ENCODE results near the gene MEIOSIN.
"Not testable (repeated sequence)": the region's sequence is repeated elsewhere in the genome, so short reads cannot be mapped to it uniquely, and the experiment has no call there.

Gene MEIOSIN

DNA sequence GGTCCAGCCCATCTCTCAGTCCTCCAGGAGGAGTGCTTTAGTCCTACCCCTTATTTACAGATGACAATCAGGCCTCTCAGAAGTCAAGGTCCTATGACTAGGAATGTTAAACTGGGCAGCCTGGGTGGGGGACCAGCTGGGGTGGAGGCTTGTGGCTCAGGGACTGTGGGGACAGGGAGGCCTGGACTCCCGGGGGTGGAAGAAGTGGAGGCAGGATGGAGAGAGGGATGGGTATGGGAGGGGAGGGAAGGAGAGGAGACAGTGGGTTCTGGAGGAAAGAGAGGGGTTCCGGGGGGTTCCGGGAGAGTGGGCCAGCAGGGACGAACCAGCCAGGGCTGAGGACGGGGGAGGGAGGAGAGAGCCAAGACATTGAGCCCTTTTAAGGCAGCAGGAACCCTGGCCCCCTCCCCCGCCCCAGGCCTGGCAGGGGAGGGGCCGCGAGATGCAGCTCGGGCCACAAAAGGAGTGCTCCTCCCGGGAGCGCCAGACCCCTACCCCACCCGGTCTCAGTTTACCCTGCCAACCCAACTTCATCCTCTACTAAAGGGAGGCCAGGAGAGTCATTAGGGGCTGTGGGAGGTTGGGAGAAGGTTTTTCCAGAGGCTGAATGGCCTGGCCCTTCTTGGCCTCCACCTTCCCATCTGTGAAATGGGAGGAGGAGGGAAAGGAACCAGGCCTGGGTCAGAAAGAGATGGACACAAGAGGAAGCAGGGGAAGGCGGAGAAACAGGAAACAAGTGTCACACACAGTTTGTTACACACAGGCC, 47.4 kb downstream of the MEIOSIN start:
- no peak for DNase-seq

DNA sequence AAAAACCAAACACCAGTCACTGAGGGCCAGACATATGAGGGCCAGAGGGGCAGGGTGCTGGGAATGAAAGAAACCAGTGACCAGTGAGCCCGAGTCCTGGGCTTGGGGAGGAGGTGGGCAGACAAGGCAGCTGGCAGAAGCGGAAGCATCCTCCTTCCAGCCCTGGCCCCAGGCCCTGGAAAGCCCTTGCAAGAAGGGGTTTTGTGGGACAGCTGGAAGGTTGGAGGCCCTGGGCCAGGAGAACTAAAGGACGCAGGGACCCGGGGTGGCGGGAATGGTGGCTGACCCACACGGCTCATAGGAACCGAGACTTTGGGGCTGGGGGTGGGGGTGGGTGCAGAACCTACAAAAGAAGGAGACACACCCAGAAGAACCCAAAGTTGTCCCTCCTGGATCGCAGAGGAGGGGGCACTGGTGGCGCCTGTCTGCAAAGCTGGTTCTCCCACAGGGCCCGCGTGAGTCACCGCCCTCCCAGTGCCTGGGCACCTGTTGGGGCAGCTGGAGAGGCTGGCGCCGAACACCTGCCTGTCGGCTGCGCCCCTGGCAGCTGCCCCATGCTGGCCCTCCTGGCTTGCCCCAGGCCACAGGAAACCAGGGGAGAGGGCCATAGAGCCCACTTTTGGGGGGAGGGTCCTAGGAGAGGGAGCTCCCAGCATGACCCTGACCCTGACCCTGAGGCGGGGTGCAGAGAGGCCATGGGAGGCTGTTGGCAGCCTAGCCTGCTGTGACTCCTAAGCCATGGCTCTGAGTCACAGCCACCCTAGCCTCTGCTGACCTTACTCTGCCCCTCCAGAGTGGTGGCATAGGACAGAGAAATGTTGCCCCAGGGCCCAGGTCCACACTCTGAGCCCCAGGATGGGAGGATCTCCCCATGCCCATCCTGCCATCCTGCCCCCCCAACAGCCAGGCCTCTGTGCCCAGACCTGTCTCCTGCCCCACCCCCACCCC, 48.2 kb downstream of the MEIOSIN start:
- DNase-seq = no peak

DNA sequence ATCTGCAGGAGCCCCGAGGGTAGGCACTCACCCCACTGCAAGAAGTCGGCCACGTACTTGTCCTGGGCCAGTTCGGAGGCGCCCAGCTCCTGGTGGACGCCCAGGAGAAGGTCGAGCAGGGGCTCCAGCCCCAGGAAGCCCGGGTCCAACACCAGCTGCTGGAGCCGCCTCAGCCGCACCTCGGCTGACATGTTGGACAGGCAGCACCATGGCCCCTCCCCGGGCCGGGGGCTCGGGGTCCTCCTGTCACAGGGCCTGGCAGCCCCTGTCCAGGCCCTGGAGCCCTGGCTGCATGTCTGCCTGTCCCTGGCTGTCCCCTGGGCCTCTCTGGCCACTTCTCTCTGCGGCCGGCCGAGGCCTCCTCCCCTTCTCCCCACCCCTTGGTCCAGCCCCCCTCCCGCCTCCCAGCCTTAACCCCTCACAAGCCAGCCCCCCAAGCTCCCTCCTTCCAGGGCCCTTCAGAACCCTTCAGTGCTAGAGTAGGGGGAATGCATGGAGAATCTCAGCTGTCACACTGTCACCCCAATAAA, 49.0 kb downstream of the MEIOSIN start, which contains the start of gene DMPK:
DMPK (minus strand) TSS at position 329 of the 530 bp plus-strand sequence; CDS start at position 191, 138 bp downstream.
- DNase-seq = no peak

DNA sequence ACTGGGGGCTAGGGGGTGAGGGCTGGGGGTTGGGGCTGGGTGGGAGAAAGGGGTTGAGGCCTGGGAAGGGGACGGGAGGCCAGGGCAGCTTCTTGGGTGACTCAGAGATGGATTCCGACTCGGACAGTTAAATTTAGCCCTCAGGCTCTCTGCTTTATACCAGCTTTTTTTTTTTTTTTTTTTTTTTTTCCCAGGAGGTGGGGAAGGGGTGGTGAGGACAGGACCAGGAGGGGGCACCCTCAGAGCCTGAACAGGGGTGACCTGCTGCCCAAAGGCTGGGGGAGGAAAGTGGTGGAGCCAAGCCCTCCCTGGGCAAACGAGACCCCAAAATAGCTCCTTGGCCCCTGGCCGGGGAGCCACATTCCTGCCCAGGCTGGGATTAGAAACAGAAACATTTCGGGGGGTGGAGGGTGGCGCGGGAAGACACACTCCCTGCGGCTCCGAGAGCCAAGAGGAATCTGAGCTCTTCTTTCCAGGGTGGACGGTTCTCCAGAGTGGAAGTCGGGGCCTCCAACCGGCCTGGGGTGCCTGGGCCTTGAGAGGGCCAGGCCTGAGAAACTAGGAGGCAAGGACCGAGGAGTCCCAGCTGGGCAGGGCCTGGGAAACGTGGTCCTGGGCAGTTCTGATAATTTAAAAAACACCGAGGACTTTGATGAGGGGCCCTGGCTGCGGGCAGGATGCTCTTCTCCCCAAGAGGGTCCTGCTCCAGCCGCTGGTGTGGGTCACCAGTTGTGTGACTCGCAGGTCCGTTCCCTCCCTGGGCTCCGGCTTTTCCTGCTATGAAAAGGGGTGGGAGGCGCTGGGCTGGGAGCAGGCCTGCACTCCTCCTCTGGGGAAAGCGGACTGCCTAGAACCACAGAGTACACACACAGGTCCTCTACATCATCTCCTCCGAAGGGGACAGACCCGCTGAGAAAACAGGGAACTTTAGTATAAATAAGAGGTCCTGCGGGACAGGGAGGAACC, 49.9 kb downstream of the MEIOSIN start:
- DNase-seq = no peak

DNA sequence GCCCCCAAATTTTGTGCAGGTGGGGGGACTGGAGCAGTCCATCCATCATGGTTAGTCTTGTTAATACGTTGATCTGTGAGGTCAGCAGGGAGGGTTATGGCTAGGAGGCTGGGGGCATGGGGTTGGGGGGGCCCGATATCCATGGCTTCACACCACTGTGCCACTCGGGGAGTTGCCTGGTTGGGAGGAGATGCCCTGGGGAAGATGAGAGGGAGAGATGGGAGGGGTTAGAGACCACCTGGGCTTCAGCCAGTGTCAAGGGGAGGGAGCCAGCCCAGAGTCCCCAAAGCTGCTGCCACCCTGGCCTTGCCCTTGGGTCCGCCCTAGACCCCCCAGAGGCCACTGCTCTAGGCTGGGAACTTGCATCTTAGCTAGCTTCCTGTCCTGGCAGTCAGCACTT, 50.9 kb downstream of the MEIOSIN start:
- no peak for DNase-seq

DNA sequence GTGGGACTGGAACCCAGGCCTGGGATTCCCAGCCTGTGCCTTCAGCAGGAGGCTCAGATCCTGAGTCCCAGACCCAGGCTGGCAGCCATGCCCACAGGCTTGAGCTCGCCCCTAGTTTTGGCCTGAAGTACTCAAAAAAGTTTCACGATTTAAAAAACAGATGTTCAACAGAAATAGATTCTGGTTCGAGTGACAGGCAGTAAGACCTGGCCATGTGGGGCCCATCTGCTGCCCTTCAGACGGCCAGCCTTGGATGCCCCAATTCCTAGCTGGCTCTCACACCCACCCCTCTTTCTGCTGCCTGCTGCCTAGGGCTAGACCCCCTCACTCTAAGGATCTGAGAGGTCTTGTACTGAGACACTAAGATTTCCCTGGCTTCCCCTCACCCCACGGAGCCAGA, 51.9 kb downstream of the MEIOSIN start:
- no peak for DNase-seq

DNA sequence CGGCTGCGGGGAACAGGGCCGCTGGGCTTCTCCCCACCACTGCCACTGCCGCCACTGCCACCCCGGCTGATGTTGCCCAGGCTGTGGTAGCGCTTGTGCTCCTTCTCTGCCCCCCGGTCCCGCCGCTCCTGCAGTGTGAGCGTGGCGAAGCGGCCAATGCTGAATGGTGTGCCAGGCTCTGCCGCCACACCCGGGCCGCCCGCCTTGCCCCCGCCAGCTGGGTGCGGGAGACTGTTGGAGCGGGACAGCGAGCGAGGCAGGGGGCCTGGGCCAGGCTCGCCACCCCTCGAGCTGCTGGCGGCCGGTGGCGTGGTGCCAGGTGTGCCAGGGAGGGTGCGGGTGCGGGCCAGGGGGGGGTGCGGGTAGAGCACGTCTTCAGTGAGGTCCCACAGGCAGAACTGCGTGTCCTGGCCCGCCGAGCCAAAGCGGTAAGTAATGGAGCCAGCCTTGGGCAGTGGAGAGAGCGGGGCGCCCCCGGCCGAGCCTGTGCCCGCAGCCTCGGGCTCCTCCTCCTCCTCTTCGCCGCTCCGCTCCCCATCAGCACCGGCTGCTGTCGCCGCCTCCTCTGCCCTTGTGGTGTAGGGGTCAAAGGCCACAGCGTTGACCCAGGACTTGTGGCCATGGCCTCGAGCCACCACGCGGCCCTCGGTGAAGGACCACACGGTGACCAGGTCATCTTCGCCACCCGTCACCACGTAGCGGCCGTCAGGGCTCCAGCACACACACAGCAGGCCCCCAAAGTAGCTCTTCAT, 52.7 kb downstream of the MEIOSIN start:
- no peak for DNase-seq

DNA sequence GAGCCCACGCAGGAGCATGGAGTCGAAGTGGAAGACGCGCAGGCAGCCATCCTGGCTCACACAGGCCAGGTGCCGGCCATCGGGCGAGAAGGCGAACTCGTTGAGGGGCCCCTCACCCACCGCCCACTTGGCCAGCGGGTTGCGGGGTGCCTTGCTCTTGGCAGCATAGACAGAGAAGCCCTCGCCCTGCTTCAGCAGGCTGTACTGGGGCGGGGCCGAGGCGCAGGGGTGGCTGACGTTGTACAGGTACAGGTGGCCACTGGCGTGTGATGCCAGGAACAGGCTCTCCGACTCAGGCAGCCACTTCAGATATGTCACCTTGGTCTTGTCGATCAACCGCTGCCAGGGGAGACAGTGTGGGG, 53.3 kb downstream of the MEIOSIN start:
- DNase-seq = no peak

DNA sequence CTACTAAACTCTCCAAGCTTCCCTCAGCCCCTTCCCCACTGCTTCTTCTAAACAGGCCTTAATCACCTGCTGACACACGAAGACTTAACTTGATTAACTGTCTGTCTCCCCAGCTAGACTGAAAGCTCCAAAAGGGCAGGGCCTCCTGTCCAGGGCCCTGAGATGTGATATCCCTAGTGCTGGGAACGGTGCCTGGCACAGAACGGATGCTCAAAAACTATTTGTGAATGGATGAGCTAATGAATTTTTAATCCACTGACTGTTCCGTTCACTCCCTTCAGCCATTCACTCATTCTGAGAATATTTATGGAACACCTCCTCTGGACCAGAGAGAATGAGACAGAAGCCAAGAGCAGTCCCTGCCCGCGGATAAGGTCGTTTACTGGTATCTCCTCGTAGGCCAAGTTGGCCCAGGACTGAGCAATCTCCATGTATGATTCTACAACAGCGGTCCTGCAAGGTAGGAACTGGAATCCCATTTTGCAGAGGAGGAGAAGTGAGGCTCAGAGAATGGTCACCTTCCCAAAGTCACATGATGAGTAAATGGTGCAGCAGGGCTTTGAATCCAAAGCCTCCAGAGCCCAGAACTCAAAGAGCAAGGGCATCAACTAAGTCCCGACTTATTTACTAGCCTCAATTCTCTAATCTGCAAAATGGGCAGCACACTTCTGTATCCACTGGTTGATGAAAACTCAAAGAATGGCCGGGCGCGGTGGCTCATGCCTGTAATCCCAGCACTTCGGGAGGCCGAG, 56.0 kb downstream of the MEIOSIN start:
- DNase-seq = no peak

DNA sequence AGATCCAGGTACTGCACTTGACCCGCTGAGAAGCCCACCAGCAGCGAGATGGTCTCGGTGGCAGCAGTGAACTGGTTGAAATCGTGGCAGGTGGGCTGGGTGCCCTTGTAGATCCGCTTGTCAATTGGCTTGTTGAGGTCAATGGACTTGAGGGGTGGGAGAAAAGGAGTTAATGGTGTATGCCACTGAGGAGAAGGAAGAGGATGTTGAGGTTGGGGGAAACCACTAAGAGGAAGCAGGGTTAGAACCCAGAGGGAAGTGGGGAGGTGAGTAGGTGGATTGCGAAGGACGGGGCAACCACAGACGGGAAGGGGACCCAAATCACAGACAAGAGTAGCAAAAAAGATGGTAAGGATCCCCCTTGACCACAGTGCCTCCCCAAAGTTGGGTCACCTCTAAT, 57.7 kb downstream of the MEIOSIN start:
- peak; percentile 27 for DNase-seq

DNA sequence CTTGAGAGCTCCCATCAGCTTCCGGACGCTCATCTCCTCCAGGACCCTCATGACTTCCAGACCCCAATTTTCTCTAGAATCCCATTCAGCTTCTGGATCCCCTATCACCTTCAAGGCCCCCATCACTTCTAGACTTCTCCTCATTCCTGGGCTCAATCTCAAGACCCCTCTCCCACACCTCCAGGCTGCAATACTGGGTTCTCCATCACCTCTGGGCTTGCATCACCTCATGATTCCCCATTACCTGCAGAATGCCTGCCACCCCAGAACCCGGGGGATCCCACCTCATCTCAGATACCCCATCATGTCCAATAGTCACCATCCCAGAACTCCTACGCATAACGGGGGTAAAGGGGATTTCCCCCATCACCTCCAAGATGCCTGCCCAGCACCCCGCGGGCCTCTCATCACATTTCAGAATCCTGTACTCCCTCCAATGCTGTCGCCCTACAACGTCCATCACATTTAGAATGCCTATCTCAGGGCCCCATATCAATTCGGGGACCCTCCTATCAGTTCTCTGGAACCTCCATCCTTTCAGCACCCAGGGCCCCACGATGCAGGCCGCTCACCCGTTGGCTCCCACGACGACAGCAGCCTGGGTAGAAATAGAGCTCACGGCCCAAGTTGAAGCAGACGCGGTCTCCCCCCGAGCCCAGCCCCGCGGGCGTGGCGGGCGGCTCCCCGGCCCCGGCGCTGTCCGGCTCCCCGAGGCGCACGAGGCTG, 58.7 kb downstream of the MEIOSIN start:
- no peak for DNase-seq

DNA sequence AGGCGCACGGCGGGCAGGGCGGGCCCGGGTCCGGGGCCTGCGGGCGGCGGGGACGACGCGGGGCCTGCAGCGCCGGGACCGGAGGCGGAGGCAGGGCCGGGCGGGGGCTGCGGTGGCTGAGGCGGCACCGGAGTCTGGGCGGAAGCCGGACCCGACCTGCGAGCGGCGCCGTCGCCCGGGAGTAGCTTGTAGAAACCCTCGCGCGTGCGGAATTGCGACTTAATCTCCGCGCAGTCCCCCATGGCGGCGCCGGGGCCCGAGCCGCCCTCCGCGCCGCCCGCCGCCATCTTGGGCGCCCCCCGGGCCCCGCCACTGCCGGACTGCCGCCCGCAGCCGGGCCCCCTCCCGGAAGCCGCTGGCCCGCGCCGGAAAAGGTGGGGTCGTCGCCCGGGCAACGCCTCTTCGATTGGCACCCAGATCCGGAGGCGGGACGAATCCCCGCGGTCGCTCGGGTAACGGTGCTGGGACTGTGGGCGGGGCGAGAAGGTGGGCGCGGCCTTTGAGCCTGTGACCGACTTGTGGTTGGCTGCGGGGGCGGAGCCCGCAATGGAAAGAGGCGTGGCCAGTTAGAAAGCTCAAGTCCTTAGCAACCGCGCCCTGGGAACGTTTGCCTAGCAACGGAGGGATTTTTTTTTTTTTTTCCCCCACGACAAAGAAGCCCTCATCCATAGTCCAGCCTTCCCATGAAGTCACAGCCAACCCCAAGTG, 59.4 kb downstream of the MEIOSIN start, which contains the start of gene DMWD:
DMWD (minus strand) TSS at position 376 of the 708 bp plus-strand sequence; CDS start at position 287, 89 bp downstream.
- DNase-seq = peak; percentile 98

DNA sequence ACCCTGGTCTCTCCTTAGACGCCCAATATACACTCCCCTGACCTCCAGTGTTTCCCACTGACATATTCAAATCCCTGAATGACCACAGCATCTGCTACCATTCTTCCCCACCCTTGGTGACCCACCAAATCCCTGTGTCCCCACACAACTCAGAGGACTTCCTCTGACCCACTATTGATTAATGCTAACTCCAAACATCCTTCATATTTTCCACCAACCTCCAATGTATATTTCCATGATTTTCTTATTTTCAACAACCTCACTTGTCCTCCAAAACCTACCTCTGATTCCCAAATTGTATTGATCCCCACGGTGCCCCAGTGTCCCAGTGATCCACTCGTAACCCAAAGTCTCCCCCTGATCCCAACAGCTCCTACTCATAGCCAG, 59.9 kb downstream of the MEIOSIN start:
- DNase-seq = no peak

DNA sequence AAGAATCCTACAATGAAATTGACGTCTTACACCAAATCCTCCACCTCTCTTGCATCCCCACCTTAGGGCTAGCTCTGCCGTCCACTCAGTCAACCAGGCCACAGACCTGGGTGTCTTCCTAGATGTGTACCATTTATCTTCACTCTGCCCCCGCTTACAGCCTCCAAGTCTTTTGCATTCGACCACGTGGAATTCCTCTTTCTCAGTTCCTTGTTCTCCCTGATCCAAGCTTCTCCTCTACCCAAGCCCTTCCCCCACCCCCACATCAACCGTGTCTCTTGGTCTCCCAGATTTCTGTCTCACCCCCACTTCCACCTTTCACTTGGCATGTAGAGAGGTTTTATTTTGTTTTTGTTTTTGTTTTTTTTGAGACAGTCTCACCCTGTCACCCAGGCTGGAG, 60.6 kb downstream of the MEIOSIN start:
- DNase-seq = no peak

DNA sequence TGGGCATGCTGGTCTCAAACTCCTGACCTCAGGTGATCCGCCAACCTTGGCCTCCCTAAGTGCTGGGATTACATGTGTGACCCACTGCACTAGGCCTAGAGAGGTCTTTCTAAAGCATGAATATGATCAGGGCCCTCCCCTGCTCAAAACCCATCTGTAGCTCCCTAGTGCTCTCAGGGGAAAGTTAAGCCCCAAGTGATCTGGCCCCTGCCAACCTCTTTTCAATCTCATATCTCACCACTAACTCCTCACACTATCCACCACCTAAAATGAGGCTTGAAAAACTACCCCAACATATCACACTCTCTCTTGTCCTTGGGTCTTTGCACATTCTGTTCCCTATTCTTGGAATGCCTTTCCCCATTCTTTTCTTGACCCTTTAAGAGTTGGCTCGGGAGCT, 61.4 kb downstream of the MEIOSIN start:
- DNase-seq = no peak

DNA sequence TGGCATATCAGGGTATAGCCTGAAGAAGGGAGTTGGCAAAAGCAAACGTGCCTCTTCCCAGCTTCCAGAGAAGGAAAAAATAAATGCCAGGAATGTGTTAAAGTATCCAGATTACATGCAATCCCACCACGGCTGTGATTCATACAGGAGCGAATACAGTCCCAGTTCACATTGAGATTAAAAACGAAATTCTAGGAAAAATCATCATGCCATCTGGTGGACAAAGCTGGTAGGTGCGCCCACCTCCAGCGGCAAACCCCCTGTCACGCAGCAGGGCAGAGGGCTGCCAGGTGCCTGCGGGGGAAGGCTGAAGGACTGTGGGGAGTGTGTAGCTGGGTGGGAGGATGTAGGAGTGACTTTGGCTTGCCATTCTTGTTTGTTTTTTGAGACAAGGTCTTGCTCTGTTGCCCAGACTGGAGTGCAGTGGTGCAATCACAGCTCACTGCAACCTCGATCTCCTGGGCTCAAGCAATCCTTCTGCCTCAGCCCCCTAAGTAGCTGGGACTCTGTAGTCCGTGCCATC, 65.8 kb downstream of the MEIOSIN start:
- DNase-seq = peak; percentile 53

DNA sequence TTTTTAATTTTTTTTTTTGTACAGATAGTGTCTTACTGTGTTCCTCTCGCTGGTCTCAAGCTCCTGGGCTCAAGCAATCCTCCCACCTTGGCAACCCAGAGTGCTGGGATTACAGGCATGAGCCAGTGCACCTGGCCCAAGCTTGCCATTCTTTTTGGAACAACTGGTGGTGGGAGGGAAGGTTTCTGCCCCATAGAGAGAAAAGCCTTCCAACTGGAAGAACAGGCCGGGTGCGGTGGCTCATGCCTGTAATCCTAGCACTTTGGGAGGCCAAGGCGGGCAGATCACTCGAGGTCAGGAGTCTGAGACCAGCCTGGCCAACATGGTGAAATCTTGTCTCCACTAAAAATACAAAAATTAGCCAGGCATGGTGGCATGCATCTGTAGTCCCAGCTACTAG, 66.3 kb downstream of the MEIOSIN start:
- not testable (repeated sequence) for DNase-seq

DNA sequence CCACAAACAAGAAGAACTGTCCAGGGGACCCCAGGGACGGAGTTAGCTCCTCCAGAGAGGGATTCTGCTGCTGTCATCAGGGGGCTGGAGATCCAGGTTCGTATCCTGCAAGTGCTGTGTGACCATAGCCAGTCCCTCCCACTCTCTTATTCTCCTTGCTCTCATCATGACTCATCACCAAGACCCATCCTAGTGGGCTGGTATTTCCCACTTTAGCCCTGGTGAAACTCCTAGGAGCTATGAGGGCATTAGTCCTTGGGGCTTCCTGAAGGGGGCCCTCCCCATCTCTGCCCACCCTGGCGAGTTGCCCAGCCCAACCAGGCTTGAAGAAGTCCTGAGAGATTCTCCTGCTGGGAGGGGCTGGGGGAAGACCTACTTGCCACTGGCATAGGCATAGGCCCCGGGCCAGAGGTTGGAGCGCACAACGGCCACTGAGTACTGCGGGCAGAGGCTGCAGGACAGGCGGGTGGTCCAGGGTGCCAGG, 66.9 kb downstream of the MEIOSIN start:
- DNase-seq = no peak

DNA sequence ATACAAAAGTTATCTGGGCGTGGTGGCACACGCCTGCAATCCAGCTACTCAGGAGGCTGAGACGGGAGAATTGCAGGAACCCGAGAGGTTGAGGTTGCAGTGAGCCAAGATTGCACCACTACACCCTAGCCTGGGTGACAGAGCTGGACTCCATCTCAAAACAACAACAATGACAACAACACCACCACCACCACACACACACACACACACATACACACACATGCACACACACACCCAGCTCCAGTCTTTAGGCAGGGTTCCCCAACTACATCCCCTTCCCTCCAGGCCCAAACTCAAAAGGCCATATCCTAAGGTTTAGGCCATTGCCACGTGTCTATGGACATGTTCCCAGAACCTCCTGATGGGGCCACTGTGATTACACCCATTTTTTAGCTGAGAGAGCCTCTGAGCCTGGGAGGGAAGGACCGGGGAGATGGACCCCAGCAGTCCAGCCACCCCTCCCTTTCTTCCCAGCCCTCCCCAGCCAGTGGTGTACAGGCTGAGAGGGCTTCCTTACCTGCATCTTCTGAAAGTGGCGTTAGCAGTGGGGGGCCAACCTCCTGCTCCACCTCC, 68.5 kb downstream of the MEIOSIN start:
- no peak for DNase-seq

Data from hematopoietic multipotent progenitor cell treated with erythropoietin and hydrocortisone succinate and interleukin-3 and kit ligand, for 8 days (in vitro differentiated cells).